GM23338 (cell line): ENCODE measurements around the gene ABI1.

Experiments used
- EZH2 ChIP-seq: fragments of 200-600 bp; sonication (generic); IDR thresholded peaks from one replicate; pipeline ENCODE4 v1.8.0; 2017; ENCODE audit warnings: antibody characterized with exemption, mild to moderate bottlenecking, low read depth; ENCODE audit not compliant: unreplicated experiment
- EZH2phosphoT487 ChIP-seq: fragments of 200-600 bp; sonication (generic); IDR thresholded peaks from one replicate; pipeline ENCODE4 v1.8.1; 2018; ENCODE audit warnings: antibody characterized with exemption; ENCODE audit not compliant: unreplicated experiment
- POLR2AphosphoS5 ChIP-seq: IDR thresholded peaks from 2 replicates; pipeline ENCODE4 v1.6.1; 2016; ENCODE audit warnings: antibody characterized with exemption, low read depth
- ZNF114 ChIP-seq: fragments of 250-450 bp; sonication (Bioruptor Pico); IDR thresholded peaks from 2 replicates; pipeline ENCODE4 v1.5.0; 2020; ENCODE audit warnings: mild to moderate bottlenecking, moderate library complexity
- TF ChIP-seq, protein P1 (sequence below), 2 experiments: fragments of 200-600 bp in 1 of 2; sonication (generic) in 1 of 2; conservative IDR thresholded peaks; 2 replicates each; pipeline versions ENCODE4 v1.5.1 to v1.6.1; 2016 to 2017; ENCODE audit warnings: antibody characterized with exemption in 2 of 2, low read depth in 2 of 2, mild to moderate bottlenecking in 2 of 2, moderate library complexity in 1 of 2
- TF ChIP-seq, protein P2 (sequence below): IDR thresholded peaks from one replicate; pipeline ENCODE4 v1.6.1; 2018; ENCODE audit warnings: antibody characterized with exemption; ENCODE audit not compliant: unreplicated experiment

DNA sequence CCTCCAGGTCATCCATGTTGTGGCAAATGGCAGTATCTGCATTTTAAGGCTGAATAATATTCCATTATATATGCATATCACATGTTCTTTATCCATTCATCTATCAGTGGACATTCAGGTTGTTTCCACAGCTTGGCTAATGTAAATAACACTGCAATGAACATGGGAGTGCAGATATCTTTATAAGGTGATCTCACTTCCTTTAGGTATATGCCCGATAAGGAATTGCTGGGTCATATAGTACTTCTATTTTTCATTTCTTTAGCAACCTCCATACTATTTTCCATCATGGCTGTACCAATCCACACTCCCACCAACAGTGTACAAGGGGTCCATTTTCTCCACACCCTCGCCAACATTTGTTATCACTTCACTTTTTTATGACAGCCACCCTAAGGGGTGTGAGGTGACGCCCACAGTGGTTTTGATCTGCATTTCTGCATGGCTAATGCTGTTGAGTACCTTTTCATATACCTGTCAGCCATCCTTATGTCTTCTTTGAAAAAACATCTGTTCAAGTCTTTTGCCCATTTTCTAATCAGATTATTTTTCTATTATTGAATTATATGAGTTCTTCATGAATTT lies 18.9 kb downstream of the ABI1 start:
- TF ChIP-seq POLR2AphosphoS5 (no peak), EZH2 (no peak), EZH2phosphoT487 (no peak), ZNF114 (CRISPR knock-in tag) (no peak)
- TF ChIP-seq, protein P1, sequence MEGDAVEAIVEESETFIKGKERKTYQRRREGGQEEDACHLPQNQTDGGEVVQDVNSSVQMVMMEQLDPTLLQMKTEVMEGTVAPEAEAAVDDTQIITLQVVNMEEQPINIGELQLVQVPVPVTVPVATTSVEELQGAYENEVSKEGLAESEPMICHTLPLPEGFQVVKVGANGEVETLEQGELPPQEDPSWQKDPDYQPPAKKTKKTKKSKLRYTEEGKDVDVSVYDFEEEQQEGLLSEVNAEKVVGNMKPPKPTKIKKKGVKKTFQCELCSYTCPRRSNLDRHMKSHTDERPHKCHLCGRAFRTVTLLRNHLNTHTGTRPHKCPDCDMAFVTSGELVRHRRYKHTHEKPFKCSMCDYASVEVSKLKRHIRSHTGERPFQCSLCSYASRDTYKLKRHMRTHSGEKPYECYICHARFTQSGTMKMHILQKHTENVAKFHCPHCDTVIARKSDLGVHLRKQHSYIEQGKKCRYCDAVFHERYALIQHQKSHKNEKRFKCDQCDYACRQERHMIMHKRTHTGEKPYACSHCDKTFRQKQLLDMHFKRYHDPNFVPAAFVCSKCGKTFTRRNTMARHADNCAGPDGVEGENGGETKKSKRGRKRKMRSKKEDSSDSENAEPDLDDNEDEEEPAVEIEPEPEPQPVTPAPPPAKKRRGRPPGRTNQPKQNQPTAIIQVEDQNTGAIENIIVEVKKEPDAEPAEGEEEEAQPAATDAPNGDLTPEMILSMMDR (conservative IDR thresholded peaks at IDR 0.05; ENCODE audit: low read depth in 2 of 2) = no peak
- TF ChIP-seq, protein P2, sequence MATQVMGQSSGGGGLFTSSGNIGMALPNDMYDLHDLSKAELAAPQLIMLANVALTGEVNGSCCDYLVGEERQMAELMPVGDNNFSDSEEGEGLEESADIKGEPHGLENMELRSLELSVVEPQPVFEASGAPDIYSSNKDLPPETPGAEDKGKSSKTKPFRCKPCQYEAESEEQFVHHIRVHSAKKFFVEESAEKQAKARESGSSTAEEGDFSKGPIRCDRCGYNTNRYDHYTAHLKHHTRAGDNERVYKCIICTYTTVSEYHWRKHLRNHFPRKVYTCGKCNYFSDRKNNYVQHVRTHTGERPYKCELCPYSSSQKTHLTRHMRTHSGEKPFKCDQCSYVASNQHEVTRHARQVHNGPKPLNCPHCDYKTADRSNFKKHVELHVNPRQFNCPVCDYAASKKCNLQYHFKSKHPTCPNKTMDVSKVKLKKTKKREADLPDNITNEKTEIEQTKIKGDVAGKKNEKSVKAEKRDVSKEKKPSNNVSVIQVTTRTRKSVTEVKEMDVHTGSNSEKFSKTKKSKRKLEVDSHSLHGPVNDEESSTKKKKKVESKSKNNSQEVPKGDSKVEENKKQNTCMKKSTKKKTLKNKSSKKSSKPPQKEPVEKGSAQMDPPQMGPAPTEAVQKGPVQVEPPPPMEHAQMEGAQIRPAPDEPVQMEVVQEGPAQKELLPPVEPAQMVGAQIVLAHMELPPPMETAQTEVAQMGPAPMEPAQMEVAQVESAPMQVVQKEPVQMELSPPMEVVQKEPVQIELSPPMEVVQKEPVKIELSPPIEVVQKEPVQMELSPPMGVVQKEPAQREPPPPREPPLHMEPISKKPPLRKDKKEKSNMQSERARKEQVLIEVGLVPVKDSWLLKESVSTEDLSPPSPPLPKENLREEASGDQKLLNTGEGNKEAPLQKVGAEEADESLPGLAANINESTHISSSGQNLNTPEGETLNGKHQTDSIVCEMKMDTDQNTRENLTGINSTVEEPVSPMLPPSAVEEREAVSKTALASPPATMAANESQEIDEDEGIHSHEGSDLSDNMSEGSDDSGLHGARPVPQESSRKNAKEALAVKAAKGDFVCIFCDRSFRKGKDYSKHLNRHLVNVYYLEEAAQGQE = no peak
